Measurements from ENCODE around the gene PDE6C.

PDE6C gene

GRCh38 chr10:93622942-93623341 lies 10.6 kb downstream of the PDE6C start:
- TF ChIP-seq MAX (IDR thresholded peaks at IDR 0.05) (no peak), FOXM1 (IDR thresholded peaks at IDR 0.05; ENCODE audit: borderline replicate concordance, low read depth) (no peak)

- TF ChIP-seq REST (IDR thresholded peaks at IDR 0.05; ENCODE audit: low read depth) (no peak), TCF12 (IDR thresholded peaks at IDR 0.05; ENCODE audit: low read depth) (no peak), USF1 (IDR thresholded peaks at IDR 0.05) (no peak), FOXM1 (IDR thresholded peaks at IDR 0.05; ENCODE audit: borderline replicate concordance, low read depth) (no peak), CREB1 (IDR thresholded peaks at IDR 0.05; ENCODE audit: low read depth) (no peak), NFIC (IDR thresholded peaks at IDR 0.05) (no peak), RAD21 (IDR thresholded peaks at IDR 0.05; ENCODE audit: low read depth) (no peak), ZBTB7A (IDR thresholded peaks at IDR 0.05; ENCODE audit: low read depth) (no peak), EP300 (IDR thresholded peaks at IDR 0.05; ENCODE audit: borderline replicate concordance) (no peak), CEBPB (IDR thresholded peaks at IDR 0.05) (no peak), TEAD4 (IDR thresholded peaks at IDR 0.05) (no peak), YY1 (IDR thresholded peaks at IDR 0.05; ENCODE audit: low read depth) (no peak), EGR1 (IDR thresholded peaks at IDR 0.05) (no peak), MAX (IDR thresholded peaks at IDR 0.05) (no peak), TAF1 (IDR thresholded peaks at IDR 0.05; ENCODE audit: low read depth) (no peak)
These were observed 16.5 kb downstream of the PDE6C start for GRCh38 chr10:93628858-93629257.

GRCh38 chr10:93629647-93630305 lies 17.4 kb downstream of the PDE6C start:
- TF ChIP-seq REST (IDR thresholded peaks at IDR 0.05; ENCODE audit: low read depth) (no peak), ZBTB7A (IDR thresholded peaks at IDR 0.05; ENCODE audit: low read depth) (no peak), TCF12 (IDR thresholded peaks at IDR 0.05; ENCODE audit: low read depth) (no peak), EGR1 (IDR thresholded peaks at IDR 0.05) (no peak), TEAD4 (IDR thresholded peaks at IDR 0.05) (no peak), YY1 (IDR thresholded peaks at IDR 0.05; ENCODE audit: low read depth) (no peak), EP300 (IDR thresholded peaks at IDR 0.05; ENCODE audit: borderline replicate concordance) (no peak), RAD21 (IDR thresholded peaks at IDR 0.05; ENCODE audit: low read depth) (no peak), TAF1 (IDR thresholded peaks at IDR 0.05; ENCODE audit: low read depth) (no peak), USF1 (IDR thresholded peaks at IDR 0.05) (no peak), NFIC (IDR thresholded peaks at IDR 0.05) (no peak), CREB1 (IDR thresholded peaks at IDR 0.05; ENCODE audit: low read depth) (no peak), FOXM1 (IDR thresholded peaks at IDR 0.05; ENCODE audit: borderline replicate concordance, low read depth) (no peak), MAX (IDR thresholded peaks at IDR 0.05) (no peak), CEBPB (IDR thresholded peaks at IDR 0.05) (no peak)

- TF ChIP-seq TCF12 (IDR thresholded peaks at IDR 0.05; ENCODE audit: low read depth) (no peak), NFIC (IDR thresholded peaks at IDR 0.05) (peak; percentile 8; the same call in 1 of the 2 replicates)
These were observed 18.6 kb downstream of the PDE6C start for GRCh38 chr10:93630625-93631557.

GRCh38 chr10:93639791-93640190 lies 27.5 kb downstream of the PDE6C start:
- no peak for TF ChIP-seq RAD21 (IDR thresholded peaks at IDR 0.05; ENCODE audit: low read depth)
- no peak for TF ChIP-seq EGR1 (IDR thresholded peaks at IDR 0.05)
- no peak for TF ChIP-seq TAF1 (IDR thresholded peaks at IDR 0.05; ENCODE audit: low read depth)
- no peak for TF ChIP-seq REST (IDR thresholded peaks at IDR 0.05; ENCODE audit: low read depth)
- TF ChIP-seq MAX (IDR thresholded peaks at IDR 0.05) = no peak
- TF ChIP-seq USF1 (IDR thresholded peaks at IDR 0.05) = no peak
- no peak for TF ChIP-seq NFIC (IDR thresholded peaks at IDR 0.05)
- no peak for TF ChIP-seq FOXM1 (IDR thresholded peaks at IDR 0.05; ENCODE audit: borderline replicate concordance, low read depth)
- TF ChIP-seq EP300 (IDR thresholded peaks at IDR 0.05; ENCODE audit: borderline replicate concordance) = no peak
- TF ChIP-seq TEAD4 (IDR thresholded peaks at IDR 0.05) = no peak
- no peak for TF ChIP-seq CREB1 (IDR thresholded peaks at IDR 0.05; ENCODE audit: low read depth)

Data from Ishikawa (cell line).